ELR (cell line): ENCODE data around the gene MCM3AP.

ENCODE experiments used
- DNase-seq: peaks from one replicate; pipeline ENCODE4 v3.0.0-alpha.2; 2015; ENCODE audit warnings: low read depth

MCM3AP gene

GRCh38 chr21:46200877-46201803, 84.3 kb downstream of the MCM3AP start:
- DNase-seq: peak; percentile 77

GRCh38 chr21:46199436-46200373, 85.7 kb downstream of the MCM3AP start:
- DNase-seq: peak; percentile 31

- no peak for DNase-seq
These were observed 88.7 kb downstream of the MCM3AP start for GRCh38 chr21:46196733-46197132.

GRCh38 chr21:46195595-46196195, 89.7 kb downstream of the MCM3AP start:
- DNase-seq: no peak

- no peak for DNase-seq
These were observed 90.8 kb downstream of the MCM3AP start for GRCh38 chr21:46194374-46195334.

- no peak for DNase-seq
These were observed 91.5 kb downstream of the MCM3AP start for GRCh38 chr21:46193829-46194373.

GRCh38 chr21:46191686-46192575, 93.5 kb downstream of the MCM3AP start:
- no peak for DNase-seq

GRCh38 chr21:46191257-46191685, 94.1 kb downstream of the MCM3AP start:
- DNase-seq: peak; percentile 84

GRCh38 chr21:46190491-46191131, 94.8 kb downstream of the MCM3AP start:
- DNase-seq: no peak

- DNase-seq: no peak
These were observed 95.4 kb downstream of the MCM3AP start for GRCh38 chr21:46189959-46190490.

- DNase-seq: peak; percentile 59
These were observed 96.0 kb downstream of the MCM3AP start for GRCh38 chr21:46189213-46189958.

- DNase-seq: peak; percentile 78
These were observed 96.9 kb downstream of the MCM3AP start for GRCh38 chr21:46188226-46189212.

- DNase-seq: no peak
These were observed 97.6 kb downstream of the MCM3AP start for GRCh38 chr21:46187814-46188213.

- no peak for DNase-seq
These were observed 98.2 kb downstream of the MCM3AP start for GRCh38 chr21:46187261-46187660.

GRCh38 chr21:46185716-46186115, 99.7 kb downstream of the MCM3AP start:
- DNase-seq: no peak
